ENCODE data around the gene NOSTRIN.

Gene NOSTRIN

DNA sequence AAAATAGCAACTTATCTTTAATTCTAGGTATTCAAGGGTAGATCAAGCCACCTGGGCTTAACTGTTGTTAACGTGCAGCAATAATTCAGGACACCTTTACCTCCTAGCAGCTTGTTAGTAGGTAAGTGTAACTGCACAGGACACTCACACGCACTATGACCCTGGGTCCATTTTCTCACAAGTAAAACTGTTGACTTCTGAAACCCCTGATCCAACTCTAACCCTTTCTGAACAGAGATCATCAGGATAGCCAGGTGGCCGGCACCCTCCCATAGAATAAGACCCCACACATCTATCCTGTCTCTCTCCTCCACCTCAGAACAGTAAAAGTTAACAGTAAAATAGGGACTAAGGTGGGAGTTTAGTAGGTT, 87.2 kb downstream of the NOSTRIN start:
- DNase-seq, result no peak

DNA sequence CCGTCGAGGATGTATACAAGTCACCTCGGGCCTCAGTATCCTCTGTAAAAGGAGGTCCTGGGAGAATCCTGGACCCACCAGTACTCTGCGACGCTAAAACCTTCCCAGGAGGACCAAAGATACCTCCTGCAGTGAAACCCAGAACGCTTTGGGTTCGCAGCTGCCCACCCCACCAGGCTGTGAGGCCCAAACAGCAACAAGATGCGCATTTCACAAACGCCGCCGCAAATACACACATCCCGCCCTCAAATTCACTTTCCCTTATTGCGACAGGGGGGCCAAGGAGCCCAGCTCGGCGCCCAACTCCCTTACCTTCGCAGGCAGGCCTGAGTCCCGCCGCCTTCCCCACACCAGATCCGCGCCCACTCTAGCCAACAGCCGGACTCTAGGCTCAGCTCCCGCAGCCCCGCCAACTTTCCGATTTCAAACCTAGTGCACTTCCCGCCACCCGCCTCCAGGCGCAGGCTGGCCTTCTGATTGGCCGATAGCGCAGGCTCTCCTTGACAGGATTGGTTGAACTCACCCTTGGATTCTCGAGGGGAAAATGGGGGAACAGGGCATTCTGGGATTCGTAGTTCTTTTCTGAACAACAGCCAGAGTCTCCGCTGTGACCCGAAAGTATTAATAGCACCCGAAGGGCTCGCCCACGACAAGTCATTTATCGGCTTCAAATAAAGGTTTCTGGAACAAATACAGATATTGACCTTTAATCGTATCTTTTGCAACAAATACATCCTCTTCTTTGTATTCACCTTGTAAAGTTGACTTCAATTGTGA, 87.8 kb downstream of the NOSTRIN start, which contains the start of gene SPC25:
TSS of gene SPC25 (minus strand) at position 425 of the 777 bp plus-strand sequence. CDS start 911 bp downstream, outside the sequence.
- peak; percentile 73 for DNase-seq

DNA sequence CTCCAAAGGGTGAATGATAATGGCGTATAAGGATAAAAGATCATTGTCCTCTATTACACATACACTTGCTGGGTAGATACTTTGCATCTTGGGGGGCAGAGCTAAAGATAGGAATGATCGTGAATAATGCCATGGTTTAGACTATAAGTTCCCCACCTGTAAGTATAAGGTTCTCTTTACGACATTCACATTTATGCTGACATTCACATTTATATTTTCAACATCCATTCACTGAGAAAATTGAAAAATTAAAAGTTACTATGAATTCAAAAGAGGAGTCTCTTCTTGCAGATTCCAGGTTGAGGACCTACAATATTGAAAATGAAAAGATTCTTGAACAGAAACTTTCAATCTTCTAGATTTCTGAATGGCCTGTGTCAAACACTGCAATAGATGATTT, 89.9 kb downstream of the NOSTRIN start:
- no peak for DNase-seq

DNA sequence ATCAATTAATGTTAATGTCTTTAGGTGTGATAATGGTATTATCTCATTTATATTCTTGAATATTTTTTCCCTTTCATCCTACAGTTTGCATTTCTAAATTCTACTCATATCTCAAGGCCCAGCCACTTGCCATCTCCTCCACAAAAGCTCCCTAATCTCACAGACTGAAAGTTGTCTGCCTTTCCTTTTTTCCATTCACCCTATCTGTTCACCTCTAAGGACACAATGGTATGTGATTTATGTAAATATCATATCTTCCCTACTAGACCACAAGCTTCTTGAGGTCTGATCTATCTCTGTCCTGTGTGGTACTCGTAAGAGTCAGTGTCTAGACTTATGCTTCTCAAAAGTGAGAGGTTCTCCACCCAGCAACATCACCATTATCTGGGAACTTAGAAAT, 91.7 kb downstream of the NOSTRIN start:
- DNase-seq, result no peak

DNA sequence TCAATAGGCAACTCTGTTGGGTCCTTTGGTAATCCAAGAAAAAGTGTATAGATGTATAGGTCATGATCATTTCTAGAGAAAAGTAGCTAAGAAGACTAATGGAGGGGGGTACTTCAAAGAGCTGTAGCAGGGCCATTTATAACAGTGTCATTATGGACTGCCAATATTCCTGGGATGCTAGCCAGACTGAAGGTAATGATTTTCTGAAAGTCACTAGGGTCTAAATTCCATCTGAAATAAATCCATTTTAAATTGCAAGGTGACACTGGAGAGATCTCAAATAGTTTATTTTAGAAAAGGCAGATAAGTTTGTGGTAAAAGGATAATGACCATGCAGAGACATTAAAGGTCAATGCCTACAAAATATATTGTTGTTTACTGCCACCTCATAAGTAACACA, 92.3 kb downstream of the NOSTRIN start:
- DNase-seq, result no peak

DNA sequence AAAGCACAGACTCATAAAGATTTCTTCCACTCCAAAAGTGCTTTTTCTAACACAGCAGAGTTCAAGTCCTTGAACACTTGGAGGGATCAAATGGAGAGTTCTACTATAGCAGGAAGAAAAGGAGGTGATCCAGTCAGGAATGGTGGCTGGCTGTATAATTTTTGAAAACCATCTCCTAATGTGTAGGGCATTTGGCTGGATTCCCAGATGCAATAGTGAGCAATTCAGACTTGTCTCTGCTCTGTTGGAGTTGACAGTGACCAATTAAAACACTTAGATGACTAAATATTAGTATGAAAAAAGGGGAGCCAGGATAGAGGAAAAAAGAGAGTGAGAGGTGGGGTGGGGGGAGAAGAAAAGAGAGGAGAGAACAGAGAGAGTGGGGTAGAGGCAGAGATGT, 93.3 kb downstream of the NOSTRIN start:
- no peak for DNase-seq

DNA sequence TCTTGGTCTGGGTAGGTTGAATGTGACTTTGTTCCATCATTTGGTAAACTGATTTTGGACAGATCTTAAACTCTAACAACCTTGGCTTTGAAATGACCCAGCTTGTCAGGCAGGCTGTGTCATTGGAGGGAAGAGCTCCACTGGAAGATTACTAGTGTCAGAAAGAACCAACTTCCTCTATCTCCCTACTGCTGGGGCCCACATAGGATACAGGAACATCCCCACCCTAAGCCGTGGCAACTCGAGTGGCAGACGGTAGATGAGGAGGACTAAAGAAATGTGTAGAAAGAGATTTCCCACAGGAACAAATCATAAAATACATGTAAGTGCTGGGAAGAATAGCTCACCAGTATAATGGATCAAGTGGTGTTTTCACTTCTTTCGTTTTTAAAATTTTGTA, 94.3 kb downstream of the NOSTRIN start:
- no peak for DNase-seq

DNA sequence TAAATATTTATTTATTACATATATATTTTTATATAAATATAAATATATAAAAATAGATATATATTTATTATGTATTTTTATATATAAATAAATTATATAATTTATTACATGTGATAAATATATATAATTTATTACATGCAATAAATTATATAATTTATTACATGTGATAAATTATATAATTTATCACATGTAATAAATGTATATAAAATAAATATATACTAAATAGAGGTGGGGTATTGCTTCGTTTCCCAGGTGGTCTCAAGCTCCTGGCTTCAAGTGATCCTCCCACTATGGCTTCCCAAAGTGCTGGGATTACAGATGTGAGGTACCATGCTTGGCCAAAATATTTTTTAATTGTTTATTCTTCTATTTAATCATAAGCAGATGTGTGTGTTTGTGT, 95.0 kb downstream of the NOSTRIN start:
- no peak for DNase-seq

DNA sequence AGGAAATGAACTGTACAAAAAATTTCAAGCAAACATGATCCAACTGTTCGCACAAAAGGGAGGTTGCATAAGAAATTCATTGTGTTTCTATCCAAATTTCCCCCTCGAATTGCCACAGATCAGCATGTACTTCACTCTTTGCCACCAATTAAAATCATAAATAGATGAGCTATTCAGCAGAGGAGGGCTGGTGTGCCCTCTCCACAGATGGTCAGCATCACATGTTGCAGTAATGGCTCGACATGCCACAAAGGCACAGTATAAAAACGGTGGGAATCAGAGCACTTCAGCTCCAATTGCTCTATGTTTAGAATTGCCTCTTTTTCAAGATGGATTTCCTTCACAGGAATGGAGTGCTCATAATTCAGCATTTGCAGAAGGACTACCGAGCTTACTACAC, 98.6 kb downstream of the NOSTRIN start, which contains the start of gene G6PC2:
TSS of gene G6PC2 (plus strand) at position 289 of the 400 bp plus-strand sequence. CDS start at position 330, 41 bp downstream.
- DNase-seq, result no peak

DNA sequence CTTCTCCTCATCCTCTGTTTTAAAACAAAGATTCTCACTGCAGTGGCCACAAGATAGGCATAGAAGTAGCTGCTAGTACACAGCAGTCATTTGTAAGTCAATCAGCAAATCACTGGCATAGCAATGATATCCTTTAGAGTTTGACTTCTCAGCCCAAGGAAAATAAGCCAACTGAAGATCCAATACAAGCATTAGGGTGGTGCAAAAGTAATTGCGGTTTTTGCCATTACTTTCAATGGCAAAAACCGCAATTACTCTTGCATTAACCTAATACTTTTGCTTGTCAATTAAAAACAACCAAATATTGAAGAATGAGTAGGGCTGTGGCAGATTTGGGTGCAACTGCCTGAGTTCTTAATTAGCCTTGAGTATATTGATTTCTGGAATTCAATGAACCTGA, 101.5 kb downstream of the NOSTRIN start:
- no peak for DNase-seq

DNA sequence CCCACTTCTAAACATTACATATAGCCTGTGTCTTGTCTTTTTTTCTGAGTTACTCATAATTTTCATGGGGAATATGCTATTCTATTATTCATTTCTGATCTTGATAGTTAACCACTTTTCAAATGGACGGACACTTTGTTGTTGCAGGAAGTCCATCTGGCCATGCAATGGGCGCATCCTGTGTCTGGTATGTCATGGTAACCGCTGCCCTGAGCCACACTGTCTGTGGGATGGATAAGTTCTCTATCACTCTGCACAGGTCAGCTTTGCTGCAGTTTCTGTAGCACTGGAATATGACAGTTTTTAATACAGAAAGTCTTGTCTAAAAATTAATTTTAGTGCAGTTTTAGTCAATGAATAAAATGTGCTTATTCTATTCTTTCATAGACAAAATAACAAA, 101.9 kb downstream of the NOSTRIN start:
- DNase-seq, result no peak

DNA sequence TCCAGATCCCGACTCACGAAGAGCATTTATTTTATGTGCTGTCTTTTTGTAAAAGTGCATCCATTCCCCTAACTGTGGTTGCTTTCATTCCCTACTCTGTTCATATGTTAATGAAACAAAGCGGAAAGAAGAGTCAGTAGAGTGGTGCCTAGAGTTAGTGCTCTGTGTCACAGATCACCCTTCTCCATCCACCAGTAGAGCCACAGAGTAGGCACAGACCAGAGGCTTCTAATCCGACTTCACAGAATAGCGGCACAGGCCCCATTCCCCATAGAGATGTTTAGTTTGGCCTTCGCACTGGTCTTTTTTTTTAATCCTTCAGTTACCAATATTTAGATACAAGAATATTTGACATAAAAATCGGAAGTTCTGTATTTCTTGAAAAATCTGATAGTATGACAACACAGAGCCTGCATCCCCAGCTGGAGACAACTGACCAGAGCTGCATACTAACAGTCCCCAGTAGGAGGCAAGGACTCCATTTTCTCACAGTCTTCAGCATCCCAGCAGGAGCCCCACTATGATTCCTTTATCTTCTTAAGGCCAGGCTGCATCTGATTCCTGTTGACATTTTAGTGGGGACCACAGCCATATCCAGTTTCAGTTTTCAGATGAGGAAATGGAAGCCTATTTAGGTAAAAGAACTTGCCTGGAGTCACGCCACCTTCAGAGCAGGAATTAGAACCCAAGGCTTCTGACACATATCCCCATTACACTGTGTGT, 105.7 kb downstream of the NOSTRIN start:
- DNase-seq, result no peak

DNA sequence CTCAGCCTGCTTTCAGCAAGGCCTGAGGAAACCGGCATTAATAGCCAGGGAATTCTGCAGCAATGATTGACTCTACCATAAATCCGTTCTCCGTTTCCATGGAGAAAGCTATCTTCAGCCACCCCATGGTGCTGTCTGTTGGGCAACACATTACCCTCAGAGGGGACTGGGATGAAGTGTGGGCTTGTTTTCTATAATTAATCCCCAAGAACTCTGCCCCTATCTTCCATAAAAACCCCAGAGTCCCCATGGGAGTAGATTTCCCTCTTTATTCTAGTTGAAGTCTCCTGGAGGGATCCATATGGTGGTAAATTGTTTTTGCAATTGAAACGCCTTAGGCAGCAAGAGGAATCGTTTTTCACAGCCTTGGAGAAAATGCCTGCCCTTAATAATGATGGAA, 107.9 kb downstream of the NOSTRIN start:
- DNase-seq, result no peak

DNA sequence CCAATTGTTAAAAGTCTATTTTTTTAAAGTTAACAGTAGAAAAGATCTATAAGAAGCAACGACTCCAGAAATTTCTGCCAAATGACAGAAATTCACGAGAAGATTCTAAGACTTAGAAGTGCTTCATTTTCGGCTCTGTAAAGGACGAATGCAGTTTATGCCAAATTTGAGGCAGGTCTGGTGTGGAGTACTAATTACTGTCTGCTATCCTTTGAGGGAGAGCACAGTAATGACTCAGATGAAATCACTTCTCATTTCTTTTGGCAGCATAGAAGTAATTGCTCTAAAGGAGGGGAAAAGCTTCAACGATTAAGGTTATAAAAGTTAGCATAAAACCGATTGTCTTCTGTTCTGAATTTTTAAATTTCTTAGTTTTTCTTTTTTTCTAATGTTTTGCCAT, 110.0 kb downstream of the NOSTRIN start:
- no peak for DNase-seq

DNA sequence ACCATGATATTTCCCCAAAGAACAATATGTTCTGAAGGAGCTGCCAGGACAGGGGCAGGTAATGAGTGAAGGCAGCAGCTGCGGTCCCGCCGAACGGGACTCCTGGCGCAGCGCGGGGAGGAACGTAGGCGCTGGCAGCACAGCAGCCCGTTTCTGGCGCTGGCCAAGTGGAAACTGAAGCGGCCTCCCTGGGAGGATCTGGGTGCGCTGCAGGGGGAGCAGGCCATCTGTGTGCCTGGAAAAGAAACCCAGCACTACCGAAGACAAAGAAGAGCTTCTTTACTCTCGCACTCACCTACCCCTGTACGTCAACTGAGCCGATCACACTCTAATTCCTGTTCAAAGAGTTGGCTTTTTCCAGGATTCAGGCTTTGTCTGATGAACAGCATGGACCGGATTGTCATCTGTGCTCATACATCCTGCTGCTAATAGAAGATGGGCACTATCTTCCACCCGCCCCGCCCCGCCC, 110.5 kb downstream of the NOSTRIN start:
- DNase-seq, result peak; percentile 15

DNA sequence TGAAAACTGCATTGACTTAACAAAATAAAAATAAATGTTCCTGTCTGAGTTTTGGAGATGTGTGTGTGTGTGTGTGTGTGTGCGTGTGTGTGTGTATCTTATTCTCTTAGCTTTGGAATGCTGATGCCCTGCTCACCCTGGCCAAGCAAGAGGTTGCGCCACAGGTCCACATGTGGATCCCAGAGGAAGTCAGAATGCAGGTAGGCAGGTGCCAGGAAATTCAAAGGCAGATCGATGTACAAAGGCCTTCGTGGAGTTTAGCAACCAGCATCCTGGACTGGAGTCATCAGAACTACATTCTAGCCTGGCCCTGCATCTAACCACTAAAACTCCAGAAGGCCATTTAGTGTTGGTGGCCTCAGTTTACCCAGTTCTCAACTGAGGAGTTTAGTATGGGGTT, 111.1 kb downstream of the NOSTRIN start:
- no peak for DNase-seq

All from NCI-H510A (cell line).